GM19193 (cell line): Measurements from ENCODE around the gene EIF3K.

Experiments used
- POLR2A ChIP-seq: IDR thresholded peaks from 4 replicates; pipeline ENCODE4 v1.6.1; 2011; ENCODE audit not compliant: insufficient read depth, insufficient read length; ENCODE audit errors: extremely low read depth

The EIF3K gene

DNA sequence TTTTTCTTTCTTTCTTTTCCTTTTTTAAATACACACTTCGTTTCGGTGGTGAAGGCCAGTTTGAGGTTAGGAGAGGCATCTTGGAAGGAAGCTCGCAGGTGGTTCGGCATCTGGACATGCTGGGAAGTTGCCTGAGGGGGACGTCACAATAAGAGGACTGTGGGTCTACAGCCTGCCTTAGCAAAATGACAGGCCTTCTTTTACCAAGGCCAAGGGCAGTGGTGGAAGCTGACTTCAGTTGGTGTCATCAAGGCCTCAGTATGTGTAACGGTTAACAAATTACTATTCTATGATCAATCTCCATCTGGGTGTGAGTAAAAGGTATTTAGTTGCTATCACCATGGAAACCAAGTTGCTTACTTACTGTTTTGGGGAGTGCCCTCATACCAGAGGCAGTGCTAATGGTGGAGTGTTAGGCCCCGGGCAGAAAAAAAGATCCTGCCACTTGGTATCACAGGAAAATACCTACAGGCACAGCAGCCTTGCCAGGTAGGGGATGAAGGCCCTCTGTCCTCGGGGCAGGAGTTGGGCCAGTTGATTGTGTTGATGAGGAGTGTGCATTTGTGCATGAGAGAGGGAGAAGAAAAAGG lies 38.7 kb downstream of the EIF3K start:
- TF ChIP-seq POLR2A, result no peak

DNA sequence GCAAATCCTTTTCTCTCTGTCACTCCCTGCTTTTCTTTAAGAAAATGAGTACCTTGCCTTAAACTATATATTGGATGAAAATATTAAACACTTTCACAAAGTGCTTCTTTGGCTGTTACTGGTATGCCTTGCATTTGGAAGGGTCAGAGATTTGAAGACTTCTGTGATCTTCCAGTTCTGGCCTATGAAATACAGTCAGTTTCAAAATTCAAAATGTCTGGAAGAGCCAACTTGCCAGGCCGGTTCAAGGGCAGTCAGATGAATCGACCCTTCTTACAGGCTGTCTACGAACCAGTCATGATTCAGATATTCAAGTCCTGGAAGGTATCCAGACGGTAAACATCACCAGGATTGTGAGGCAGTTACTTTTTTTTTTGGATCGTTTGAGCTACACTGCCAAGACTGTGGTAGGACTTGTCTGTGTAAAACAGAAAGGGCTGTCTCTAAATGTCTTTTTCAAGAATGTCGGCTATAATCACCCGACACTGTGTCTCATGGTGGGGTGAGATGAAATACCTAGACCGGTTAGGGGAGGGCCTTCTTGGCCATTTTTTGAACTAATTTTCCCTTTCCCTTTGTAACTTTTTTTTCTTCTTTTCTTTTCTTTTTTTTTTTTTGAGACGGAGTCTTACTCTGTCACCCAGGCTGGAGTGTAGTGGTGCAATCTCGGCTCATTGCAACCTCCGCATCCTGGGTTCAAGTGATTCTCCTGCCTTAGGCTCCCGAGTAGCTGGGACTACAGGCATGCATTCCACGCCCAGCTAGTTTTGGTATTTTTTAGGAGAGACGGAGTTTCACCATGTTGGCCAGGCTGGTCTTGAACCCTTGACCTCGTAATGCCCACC lies 39.7 kb downstream of the EIF3K start:
- no peak for TF ChIP-seq POLR2A

DNA sequence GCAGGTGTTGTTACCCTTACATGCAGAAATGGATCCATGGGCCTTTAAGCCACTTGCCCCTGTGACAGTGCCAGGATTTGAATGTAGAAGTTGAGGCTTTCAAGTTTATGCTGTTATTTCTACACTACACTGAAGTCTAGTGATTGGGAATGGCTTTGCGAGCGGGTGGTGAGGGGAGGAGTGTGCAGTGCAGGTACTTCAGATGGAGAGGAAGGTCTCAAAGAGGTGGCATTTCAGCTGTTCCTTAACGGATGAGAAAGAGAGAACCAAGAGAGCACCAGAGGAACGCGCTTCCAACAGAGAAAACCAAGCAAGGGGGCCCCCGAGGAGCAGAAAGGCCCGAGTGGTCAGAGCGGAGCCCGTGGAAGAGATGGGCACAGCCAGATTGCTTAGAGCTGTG lies 41.7 kb downstream of the EIF3K start:
- TF ChIP-seq POLR2A, result no peak

DNA sequence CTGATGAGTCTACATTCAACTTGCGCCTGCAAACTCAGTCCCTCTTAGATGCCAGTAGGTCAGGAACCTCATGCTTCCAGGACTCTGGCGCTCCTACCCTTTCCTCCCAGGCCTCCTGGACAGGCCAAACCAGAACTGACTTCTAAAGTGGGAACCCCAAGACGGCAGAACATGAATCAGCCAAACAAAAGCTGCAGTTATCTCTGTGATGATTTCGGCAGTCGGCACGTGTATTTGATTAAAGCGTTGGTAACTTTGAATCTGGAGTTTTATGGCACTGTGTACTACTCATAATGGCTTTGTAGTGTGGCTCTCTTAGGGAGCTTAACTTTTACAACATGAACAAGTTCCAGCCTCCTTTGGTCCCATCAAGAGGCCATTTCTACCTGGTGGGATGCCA lies 42.1 kb downstream of the EIF3K start:
- no peak for TF ChIP-seq POLR2A

DNA sequence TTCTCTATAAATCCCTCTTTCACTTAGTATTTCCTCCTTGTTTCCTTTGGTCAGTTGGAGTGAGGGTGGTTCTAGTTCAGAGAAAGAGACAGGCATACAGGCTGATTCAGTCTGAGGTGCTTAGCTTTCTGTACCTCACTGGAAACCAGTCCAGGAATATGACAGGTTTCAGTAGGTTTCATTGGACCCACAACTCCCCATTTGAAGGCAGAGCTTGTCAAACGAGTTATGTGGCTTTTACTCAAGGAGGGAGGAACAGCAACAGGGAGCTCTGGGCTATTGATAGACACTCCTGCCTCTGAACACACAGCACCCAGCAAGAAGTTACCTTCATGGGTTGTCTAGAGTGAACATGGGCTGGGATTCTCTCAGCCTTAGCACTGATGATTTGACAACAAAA lies 43.0 kb downstream of the EIF3K start:
- no peak for TF ChIP-seq POLR2A

- no peak for TF ChIP-seq POLR2A
Measured at GRCh38 chr19:38662537-38663155, 43.7 kb downstream of the EIF3K start.

DNA sequence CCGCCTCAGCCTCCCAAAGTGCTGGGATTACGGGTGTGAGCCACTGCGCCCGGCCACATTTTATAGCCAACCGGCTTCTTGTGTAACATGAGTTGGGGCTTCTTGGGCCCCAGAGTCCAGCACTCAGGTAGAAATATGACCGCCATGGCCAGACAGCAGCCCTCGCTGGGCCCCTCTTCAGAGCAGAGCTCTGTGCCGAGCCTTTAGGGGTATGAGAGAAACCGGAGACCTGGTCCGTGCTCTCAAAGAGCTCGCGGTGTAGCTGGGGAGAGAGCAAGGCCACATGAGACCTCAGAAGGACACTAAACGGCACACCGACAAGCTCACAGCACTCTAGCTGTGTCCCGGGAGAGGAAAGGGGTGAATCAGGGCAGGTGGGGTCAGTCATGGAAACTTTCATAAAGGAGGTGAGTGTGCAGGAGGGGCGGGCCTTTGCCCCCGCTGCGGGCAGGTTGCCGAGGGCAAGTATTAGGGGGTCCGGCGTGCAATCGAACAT lies 44.2 kb downstream of the EIF3K start:
- no peak for TF ChIP-seq POLR2A

- no peak for TF ChIP-seq POLR2A
Measured at GRCh38 chr19:38663957-38664502, 45.0 kb downstream of the EIF3K start.

- no peak for TF ChIP-seq POLR2A
Measured at GRCh38 chr19:38664503-38665211, 45.7 kb downstream of the EIF3K start.

- no peak for TF ChIP-seq POLR2A
Measured at GRCh38 chr19:38665219-38665931, 46.4 kb downstream of the EIF3K start.

DNA sequence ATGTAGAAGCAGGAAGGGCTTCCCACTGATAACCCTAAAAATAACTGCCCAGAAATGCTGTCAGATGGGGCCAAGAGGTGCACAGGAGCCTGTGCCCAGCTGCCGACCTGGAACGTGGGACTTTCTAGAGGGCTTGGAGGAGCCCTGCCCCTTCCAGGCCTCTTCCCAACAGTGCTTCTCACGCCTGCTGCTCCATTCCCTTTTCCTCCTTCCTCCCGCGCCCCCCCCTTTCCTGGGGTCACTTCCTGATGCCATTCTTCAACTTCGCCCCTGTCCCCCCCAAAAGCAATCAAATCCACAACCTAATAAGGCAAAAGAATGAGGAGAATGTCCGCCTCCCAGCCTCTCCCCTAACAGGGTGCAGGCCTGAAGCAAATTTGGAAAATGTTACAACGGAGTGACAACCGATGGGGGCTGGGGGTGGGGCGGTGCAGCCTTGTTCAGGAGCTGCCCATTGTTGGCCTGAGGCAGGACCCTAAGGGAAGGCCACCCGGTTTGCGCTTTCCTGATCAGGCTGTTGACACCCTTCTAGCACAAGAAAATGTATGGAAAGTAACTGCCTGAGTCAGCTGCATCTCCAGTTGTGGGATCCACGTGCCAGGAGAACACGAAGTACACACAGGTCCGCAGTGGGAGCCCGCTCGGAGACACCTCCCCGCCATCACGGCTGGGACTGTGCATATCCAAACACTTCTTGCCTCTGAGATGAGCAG lies 47.1 kb downstream of the EIF3K start:
- TF ChIP-seq POLR2A, result no peak

GRCh38 chr19:38666663-38667511 lies 47.9 kb downstream of the EIF3K start:
- TF ChIP-seq POLR2A, result no peak

DNA sequence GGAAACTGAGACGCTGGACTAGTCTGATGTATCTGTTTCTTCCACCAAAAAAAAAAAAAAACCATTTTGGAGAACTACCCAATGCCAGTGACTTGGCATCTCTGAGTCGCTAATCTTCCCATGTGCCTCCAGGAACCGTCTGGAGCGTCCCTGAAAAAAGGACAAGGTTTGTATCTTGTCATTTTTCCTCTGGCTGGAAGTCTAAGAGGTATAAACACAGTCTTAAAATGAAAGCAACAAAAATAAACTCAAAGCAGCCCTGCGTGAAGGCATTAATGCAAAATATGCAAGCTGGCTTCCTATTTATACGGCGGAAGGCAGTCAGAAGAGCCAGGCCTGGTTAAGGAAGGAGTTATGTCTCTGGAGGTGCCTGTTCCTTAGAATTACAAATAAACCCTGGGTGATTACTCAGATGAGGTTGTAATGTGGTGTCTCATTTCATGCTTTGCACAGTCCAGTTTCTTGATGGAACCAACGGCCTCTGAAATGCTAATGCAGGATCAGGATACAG lies 48.7 kb downstream of the EIF3K start:
- TF ChIP-seq POLR2A, result no peak

DNA sequence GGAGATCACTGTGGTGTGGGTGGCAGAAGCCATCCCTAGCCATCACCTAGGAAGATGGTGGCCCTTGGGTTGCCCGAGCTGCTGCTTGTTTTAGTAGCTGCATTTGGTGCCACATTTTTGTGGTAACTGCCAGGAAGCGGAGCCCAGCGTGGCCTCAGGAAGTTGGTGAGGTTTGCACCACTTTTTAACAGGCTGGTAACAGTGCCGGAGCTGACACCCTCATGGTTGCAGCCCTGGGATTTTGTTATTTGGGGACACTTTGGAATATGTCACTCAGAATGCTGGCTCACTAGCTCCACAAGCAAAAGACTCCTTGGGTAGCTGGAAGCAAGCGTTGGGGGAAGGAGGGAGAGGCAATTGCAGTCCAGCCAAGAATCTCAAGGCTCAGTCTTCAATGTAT lies 50.6 kb downstream of the EIF3K start:
- no peak for TF ChIP-seq POLR2A
